ENCODE results near the gene MESD. TPM values are rescaled to one million over a fixed set of nuclear protein-coding genes. Genes with fewer than 3 reads are reported as not detected.

The MESD gene
- total and polyA plus RNA-seq, 2 of the 4 experiments (the other 2 are of a cell fraction): 10.0 to 14.0 TPM

DNA sequence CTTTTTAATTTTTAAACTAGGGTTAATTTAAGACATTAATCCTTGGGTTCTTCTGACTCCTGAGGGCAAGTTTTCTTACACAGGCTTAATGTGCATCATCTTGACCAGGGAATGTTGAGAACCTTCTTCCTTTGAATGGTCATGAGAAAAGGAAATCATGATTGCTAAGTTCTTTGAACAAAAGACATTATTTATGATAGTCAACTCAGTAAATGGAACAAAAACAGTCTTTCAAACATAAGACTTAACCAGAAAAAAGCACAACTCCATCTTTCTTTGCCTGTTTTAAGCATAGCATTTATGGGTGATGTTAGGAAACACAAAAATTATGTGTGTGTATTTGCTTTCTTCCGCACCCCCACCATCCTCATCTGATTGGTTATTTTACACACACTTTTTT, 16.5 kb upstream of the MESD start:
- no peak overlapping the region for H3K18ac ChIP-seq (ENCODE audit: low read depth, low read length)
- peaks cover 40% of the 10 kb centered on the region for H4K20me1 ChIP-seq (ENCODE audit: insufficient read depth, low read length)
- H4K5ac ChIP-seq (ENCODE audit: low read depth, low read length): no peak overlapping the region
- no CpG with 5 or more reads among the region's 1 CpG for WGBS, 2 experiments (ENCODE audit: extremely low coverage in 2 of 2, insufficient read length in 1 of 2)
- no TSS peak for BruUV-seq (replicated peaks)
- no peak overlapping the region for H2BK5ac ChIP-seq (ENCODE audit: low read depth, low read length, poor library complexity, severe bottlenecking)
- no peak overlapping the region for H3K14ac ChIP-seq (replicated peaks; ENCODE audit: low read depth, low read length)
- peaks cover 28 to 64% of the 10 kb centered on the region in 2 experiments for H3K79me1 ChIP-seq (ENCODE audit: low read depth in 1 of 2, low read length in 2 of 2)
- H3K4me3 ChIP-seq (ENCODE audit: insufficient read depth, low read depth, low read length): no peak overlapping the region
- H3K9me1 ChIP-seq (ENCODE audit: insufficient read depth, low read length): peaks cover 6% of the 10 kb centered on the region
- intact Hi-C loops (cut with micrococcal nuclease): no loop called here
- dilution Hi-C loops (cut with HindIII; ENCODE audit: low sequenced_read_pairs, unreplicated experiment): no loop called here
- no peak overlapping the region for H4K8ac ChIP-seq (ENCODE audit: low read depth in 2 of 2, low read length in 2 of 2)
- H3K23ac ChIP-seq (ENCODE audit: low read depth, low read length): no peak overlapping the region
- no peak overlapping the region for H2AFZ ChIP-seq (replicated peaks; ENCODE audit: low read length, poor library complexity)
- H3K27me3 ChIP-seq (ENCODE audit: control insufficient read depth, insufficient read depth, low read length): no peaks in the 10 kb centered on the region
- DNase-seq (no peak), ATAC-seq (ENCODE audit: low read depth) (no peak)
- peaks cover 14% of the 10 kb centered on the region for H3K36me3 ChIP-seq (ENCODE audit: control insufficient read depth, insufficient read depth, low read length)
- no peak overlapping the region for H2BK120ac ChIP-seq (ENCODE audit: low read depth, low read length)
- no peak overlapping the region for H3K4me2 ChIP-seq (ENCODE audit: low read depth, low read length)
- ChIA-PET POLR2A (ENCODE audit: unreplicated experiment) (interaction anchor here (0.7 kb wide), 1 partner anchor 387 kb away, joined by 8 read pairs; no protein-coding TSS in a partner anchor), CTCF (no interaction called here)
- no peak overlapping the region for H2BK15ac ChIP-seq (ENCODE audit: low read depth, low read length)
- no peak overlapping the region for H3K27ac ChIP-seq (ENCODE audit: insufficient read depth, low read length)
- no peak overlapping the region for H2AK5ac ChIP-seq (ENCODE audit: low read depth, low read length)
- H2BK20ac ChIP-seq (ENCODE audit: low read depth, low read length): no peak overlapping the region
- no peak for TF ChIP-seq POLR2A (IDR thresholded peaks at IDR 0.05; ENCODE audit: low read depth, low read length)
- TF ChIP-seq, protein P1, sequence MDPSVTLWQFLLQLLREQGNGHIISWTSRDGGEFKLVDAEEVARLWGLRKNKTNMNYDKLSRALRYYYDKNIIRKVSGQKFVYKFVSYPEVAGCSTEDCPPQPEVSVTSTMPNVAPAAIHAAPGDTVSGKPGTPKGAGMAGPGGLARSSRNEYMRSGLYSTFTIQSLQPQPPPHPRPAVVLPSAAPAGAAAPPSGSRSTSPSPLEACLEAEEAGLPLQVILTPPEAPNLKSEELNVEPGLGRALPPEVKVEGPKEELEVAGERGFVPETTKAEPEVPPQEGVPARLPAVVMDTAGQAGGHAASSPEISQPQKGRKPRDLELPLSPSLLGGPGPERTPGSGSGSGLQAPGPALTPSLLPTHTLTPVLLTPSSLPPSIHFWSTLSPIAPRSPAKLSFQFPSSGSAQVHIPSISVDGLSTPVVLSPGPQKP (IDR thresholded peaks at IDR 0.05; ENCODE audit: borderline replicate concordance, low read depth, low read length): no peak
- no peak for TF ChIP-seq FOS (IDR thresholded peaks at IDR 0.05; ENCODE audit: low read depth, low read length)
- no peak for TF ChIP-seq BHLHE40 (IDR thresholded peaks at IDR 0.05; ENCODE audit: low read depth, low read length)
- no peak for TF ChIP-seq SMC3 (IDR thresholded peaks at IDR 0.05; ENCODE audit: low read depth, low read length)
- TF ChIP-seq MAZ (IDR thresholded peaks at IDR 0.05; ENCODE audit: borderline replicate concordance, low read depth, low read length): no peak
- TF ChIP-seq MXI1 (IDR thresholded peaks at IDR 0.05; ENCODE audit: borderline replicate concordance, low read depth, low read length): no peak
- TF ChIP-seq MAFK (IDR thresholded peaks at IDR 0.05; ENCODE audit: low read depth, low read length): no peak
- TF ChIP-seq, protein P2, sequence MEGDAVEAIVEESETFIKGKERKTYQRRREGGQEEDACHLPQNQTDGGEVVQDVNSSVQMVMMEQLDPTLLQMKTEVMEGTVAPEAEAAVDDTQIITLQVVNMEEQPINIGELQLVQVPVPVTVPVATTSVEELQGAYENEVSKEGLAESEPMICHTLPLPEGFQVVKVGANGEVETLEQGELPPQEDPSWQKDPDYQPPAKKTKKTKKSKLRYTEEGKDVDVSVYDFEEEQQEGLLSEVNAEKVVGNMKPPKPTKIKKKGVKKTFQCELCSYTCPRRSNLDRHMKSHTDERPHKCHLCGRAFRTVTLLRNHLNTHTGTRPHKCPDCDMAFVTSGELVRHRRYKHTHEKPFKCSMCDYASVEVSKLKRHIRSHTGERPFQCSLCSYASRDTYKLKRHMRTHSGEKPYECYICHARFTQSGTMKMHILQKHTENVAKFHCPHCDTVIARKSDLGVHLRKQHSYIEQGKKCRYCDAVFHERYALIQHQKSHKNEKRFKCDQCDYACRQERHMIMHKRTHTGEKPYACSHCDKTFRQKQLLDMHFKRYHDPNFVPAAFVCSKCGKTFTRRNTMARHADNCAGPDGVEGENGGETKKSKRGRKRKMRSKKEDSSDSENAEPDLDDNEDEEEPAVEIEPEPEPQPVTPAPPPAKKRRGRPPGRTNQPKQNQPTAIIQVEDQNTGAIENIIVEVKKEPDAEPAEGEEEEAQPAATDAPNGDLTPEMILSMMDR (conservative IDR thresholded peaks at IDR 0.05; ENCODE audit: low read depth, low read length): no peak
- TF ChIP-seq CHD1 (IDR thresholded peaks at IDR 0.05; ENCODE audit: low read depth, low read length): no peak
- TF ChIP-seq, protein P3, sequence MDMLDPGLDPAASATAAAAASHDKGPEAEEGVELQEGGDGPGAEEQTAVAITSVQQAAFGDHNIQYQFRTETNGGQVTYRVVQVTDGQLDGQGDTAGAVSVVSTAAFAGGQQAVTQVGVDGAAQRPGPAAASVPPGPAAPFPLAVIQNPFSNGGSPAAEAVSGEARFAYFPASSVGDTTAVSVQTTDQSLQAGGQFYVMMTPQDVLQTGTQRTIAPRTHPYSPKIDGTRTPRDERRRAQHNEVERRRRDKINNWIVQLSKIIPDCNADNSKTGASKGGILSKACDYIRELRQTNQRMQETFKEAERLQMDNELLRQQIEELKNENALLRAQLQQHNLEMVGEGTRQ (IDR thresholded peaks at IDR 0.05; ENCODE audit: low read depth, low read length): no peak
- no peak for TF ChIP-seq RCOR1 (IDR thresholded peaks at IDR 0.05; ENCODE audit: insufficient replicate concordance, low read length)
- no peak for TF ChIP-seq CEBPB (IDR thresholded peaks at IDR 0.05; ENCODE audit: low read depth, low read length)
- TF ChIP-seq NFE2L2 (IDR thresholded peaks at IDR 0.05; ENCODE audit: low read depth, low read length): no peak
- TF ChIP-seq RFX5 (IDR thresholded peaks at IDR 0.05; ENCODE audit: low read depth, low read length): no peak
- TF ChIP-seq RAD21 (IDR thresholded peaks at IDR 0.05; ENCODE audit: low read length): no peak
- H3K4ac ChIP-seq (ENCODE audit: low read depth, low read length): no peak overlapping the region
- H3K9me3 ChIP-seq (ENCODE audit: control insufficient read depth, insufficient read depth, low read length): no peaks in the 10 kb centered on the region
- H2AK9ac ChIP-seq (replicated peaks; ENCODE audit: low read depth, low read length, poor library complexity): no peak overlapping the region
- no peak overlapping the region for H3K9ac ChIP-seq (ENCODE audit: low read depth, low read length)
- H3K4me1 ChIP-seq (ENCODE audit: control insufficient read depth, insufficient read depth, low read length): peaks cover 13% of the 10 kb centered on the region
- H3K56ac ChIP-seq (ENCODE audit: extremely low read depth, insufficient read depth, low read length): no peak overlapping the region
- H4K91ac ChIP-seq (ENCODE audit: insufficient read depth, low read depth, low read length): no peak overlapping the region
- in situ Hi-C loops (cut with MboI; ENCODE audit: low sequenced_read_pairs): no loop called here

Data from IMR-90 (cell line).